ENCODE data around the gene LRRC19.
A peak's percentile ranks its signal among the peaks of the same experiment; 100 is the strongest.

The LRRC19 gene

GRCh38 chr9:26983340-26983739, 22.1 kb downstream of the LRRC19 start:
- ATAC-seq = no peak
- H3K4me1 Mint-ChIP-seq = no peaks in the 10 kb centered on the region
- no peaks in the 10 kb centered on the region for H3K27me3 Mint-ChIP-seq

GRCh38 chr9:26975728-26976707, 29.5 kb downstream of the LRRC19 start:
- Mint-ChIP-seq H3K36me3 (ENCODE audit: low read depth) (peaks cover 3% of the 10 kb centered on the region), H3K9me3 (no peaks in the 10 kb centered on the region), H3K27ac (no peak overlapping the region), H3K4me3 (no peak overlapping the region), H3K27me3 (no peaks in the 10 kb centered on the region), H3K4me1 (no peaks in the 10 kb centered on the region)
- no peak for DNase-seq
- no peak for ATAC-seq

More at GRCh38 chr9:26983340-26983739, 22.1 kb downstream of the LRRC19 start:
- no peak overlapping the region for H3K27ac Mint-ChIP-seq
- DNase-seq = no peak
- H3K9me3 Mint-ChIP-seq = no peaks in the 10 kb centered on the region
- peaks cover 13% of the 10 kb centered on the region for H3K36me3 Mint-ChIP-seq (ENCODE audit: low read depth)
- H3K4me3 Mint-ChIP-seq = no peak overlapping the region

- H3K4me3 Mint-ChIP-seq = no peak overlapping the region
- DNase-seq = no peak
Observed at GRCh38 chr9:26974927-26975326, 30.5 kb downstream of the LRRC19 start.

GRCh38 chr9:26973989-26974388, 31.5 kb downstream of the LRRC19 start:
- no peak for ATAC-seq
- no peak for DNase-seq
- H3K4me3 Mint-ChIP-seq = no peak overlapping the region
- H3K27ac Mint-ChIP-seq = no peak overlapping the region
- no peaks in the 10 kb centered on the region for H3K27me3 Mint-ChIP-seq
- peaks cover 8% of the 10 kb centered on the region for H3K36me3 Mint-ChIP-seq (ENCODE audit: low read depth)
- peaks cover 6% of the 10 kb centered on the region for H3K9me3 Mint-ChIP-seq
- H3K4me1 Mint-ChIP-seq = no peaks in the 10 kb centered on the region

More at GRCh38 chr9:26974927-26975326, 30.5 kb downstream of the LRRC19 start:
- no peaks in the 10 kb centered on the region for H3K27me3 Mint-ChIP-seq
- H3K27ac Mint-ChIP-seq = no peak overlapping the region
- H3K4me1 Mint-ChIP-seq = no peaks in the 10 kb centered on the region
- peaks cover 1% of the 10 kb centered on the region for H3K9me3 Mint-ChIP-seq
- H3K36me3 Mint-ChIP-seq (ENCODE audit: low read depth) = peaks cover 3% of the 10 kb centered on the region
- ATAC-seq = no peak

- Mint-ChIP-seq H3K27me3 (no peaks in the 10 kb centered on the region), H3K36me3 (ENCODE audit: low read depth) (peaks cover 11% of the 10 kb centered on the region), H3K4me3 (no peak overlapping the region), H3K27ac (no peak overlapping the region), H3K9me3 (peaks cover 6% of the 10 kb centered on the region), H3K4me1 (no peaks in the 10 kb centered on the region)
- DNase-seq (no peak), ATAC-seq (no peak)
Observed at GRCh38 chr9:26971721-26972120, 33.8 kb downstream of the LRRC19 start.

GRCh38 chr9:26956860-26957233, 48.6 kb downstream of the LRRC19 start:
- DNase-seq (no peak), ATAC-seq (no peak)
- Mint-ChIP-seq H3K9me3 (no peaks in the 10 kb centered on the region), H3K27me3 (no peaks in the 10 kb centered on the region), H3K27ac (peak overlapping the region; percentile 92), H3K4me1 (peaks cover 35% of the 10 kb centered on the region), H3K4me3 (peak overlapping the region; percentile 91), H3K36me3 (ENCODE audit: low read depth) (no peaks in the 10 kb centered on the region)

- H3K27ac Mint-ChIP-seq = peak within 1 kb of the TSS; percentile 92
- peak; percentile 100 for ATAC-seq
- peaks cover 35% of the 10 kb centered on the region for H3K4me1 Mint-ChIP-seq
- peak; percentile 91 for DNase-seq
- H3K27me3 Mint-ChIP-seq = no peaks in the 10 kb centered on the region
- no peaks in the 10 kb centered on the region for H3K9me3 Mint-ChIP-seq
- H3K4me3 Mint-ChIP-seq = peak within 1 kb of the TSS; percentile 91
- H3K36me3 Mint-ChIP-seq (ENCODE audit: low read depth) = no peaks in the 10 kb centered on the region
Observed at GRCh38 chr9:26955921-26956859, 49.3 kb downstream of the LRRC19 start, which contains the start of gene IFT74. TSS of gene IFT74 (plus strand) at chr9:26956412. CDS start at chr9:26961968, 5,556 bp downstream.

GRCh38 chr9:26955222-26955903, 50.1 kb downstream of the LRRC19 start:
- peak overlapping the region; percentile 92 for H3K27ac Mint-ChIP-seq
- no peak for ATAC-seq
- DNase-seq = no peak
- H3K4me3 Mint-ChIP-seq = peak overlapping the region; percentile 91
- peaks cover 38% of the 10 kb centered on the region for H3K4me1 Mint-ChIP-seq
- no peaks in the 10 kb centered on the region for H3K36me3 Mint-ChIP-seq (ENCODE audit: low read depth)
- no peaks in the 10 kb centered on the region for H3K9me3 Mint-ChIP-seq
- no peaks in the 10 kb centered on the region for H3K27me3 Mint-ChIP-seq

- H3K36me3 Mint-ChIP-seq (ENCODE audit: low read depth) = no peaks in the 10 kb centered on the region
- H3K4me3 Mint-ChIP-seq = peak overlapping the region; percentile 4
- H3K9me3 Mint-ChIP-seq = no peaks in the 10 kb centered on the region
- peak overlapping the region; percentile 44 for H3K27ac Mint-ChIP-seq
- ATAC-seq (peak; percentile 53), DNase-seq (no peak)
- peaks cover 47% of the 10 kb centered on the region for H3K4me1 Mint-ChIP-seq
- H3K27me3 Mint-ChIP-seq = no peaks in the 10 kb centered on the region
Observed at GRCh38 chr9:26954050-26954508, 51.4 kb downstream of the LRRC19 start.

GRCh38 chr9:26951794-26952193, 53.7 kb downstream of the LRRC19 start:
- peaks cover 1% of the 10 kb centered on the region for H3K36me3 Mint-ChIP-seq (ENCODE audit: low read depth)
- no peak overlapping the region for H3K4me3 Mint-ChIP-seq
- no peak for ATAC-seq
- no peaks in the 10 kb centered on the region for H3K9me3 Mint-ChIP-seq
- H3K27me3 Mint-ChIP-seq = no peaks in the 10 kb centered on the region
- no peak for DNase-seq
- H3K4me1 Mint-ChIP-seq = peaks cover 46% of the 10 kb centered on the region
- H3K27ac Mint-ChIP-seq = no peak overlapping the region

GRCh38 chr9:26950521-26950920, 55.0 kb downstream of the LRRC19 start:
- H3K4me3 Mint-ChIP-seq = no peak overlapping the region
- H3K36me3 Mint-ChIP-seq (ENCODE audit: low read depth) = peaks cover 3% of the 10 kb centered on the region
- no peak for ATAC-seq
- no peak for DNase-seq
- no peaks in the 10 kb centered on the region for H3K27me3 Mint-ChIP-seq
- H3K4me1 Mint-ChIP-seq = peaks cover 44% of the 10 kb centered on the region
- H3K27ac Mint-ChIP-seq = no peak overlapping the region
- no peaks in the 10 kb centered on the region for H3K9me3 Mint-ChIP-seq

- H3K4me1 Mint-ChIP-seq = peaks cover 44% of the 10 kb centered on the region
- no peaks in the 10 kb centered on the region for H3K27me3 Mint-ChIP-seq
- no peaks in the 10 kb centered on the region for H3K9me3 Mint-ChIP-seq
- ATAC-seq (no peak), DNase-seq (no peak)
- H3K36me3 Mint-ChIP-seq (ENCODE audit: low read depth) = peaks cover 5% of the 10 kb centered on the region
- H3K4me3 Mint-ChIP-seq = no peak overlapping the region
- H3K27ac Mint-ChIP-seq = no peak overlapping the region
Observed at GRCh38 chr9:26949637-26950069, 55.8 kb downstream of the LRRC19 start.

- Mint-ChIP-seq H3K36me3 (ENCODE audit: low read depth) (peaks cover 21% of the 10 kb centered on the region), H3K27ac (peak overlapping the region; percentile 100), H3K9me3 (no peaks in the 10 kb centered on the region), H3K4me1 (peaks cover 51% of the 10 kb centered on the region), H3K4me3 (peak overlapping the region; percentile 96), H3K27me3 (no peaks in the 10 kb centered on the region)
- DNase-seq (peak; percentile 36), ATAC-seq (no peak)
Observed at GRCh38 chr9:26947736-26948135, 57.7 kb downstream of the LRRC19 start.

All from activated naive CD8-positive, alpha-beta T cell treated with anti-CD3 and anti-CD28 coated beads, Interleukin-2, amount 50 U/mL, for 24 hours (primary cell).